H9 (cell line): ENCODE measurements around the gene SRCAP. TPM values are rescaled to one million over a fixed set of nuclear protein-coding genes. Genes with fewer than 3 reads are reported as not detected.

ENCODE experiments used
- DNase-seq: peaks from one replicate; pipeline ENCODE4 v3.0.0-alpha.2; 2017
- H2AFZ ChIP-seq: one replicate; pipeline ENCODE4 v1.6.1; 2013; ENCODE audit warnings: mild to moderate bottlenecking, low read length, control low read depth, moderate library complexity
- H2AK5ac ChIP-seq: 2 replicates; pipeline ENCODE4 v1.6.1; 2013; ENCODE audit warnings: low read length, control low read depth, mixed read lengths; ENCODE audit not compliant: insufficient read length
- H2BK120ac ChIP-seq: one replicate; pipeline ENCODE4 v1.6.1; 2013; ENCODE audit warnings: low read depth, mild to moderate bottlenecking, low read length, control low read depth, inconsistent platforms; ENCODE audit not compliant: poor library complexity, severe bottlenecking
- H2BK12ac ChIP-seq: 2 replicates; pipeline ENCODE4 v1.6.1; 2013; ENCODE audit warnings: low read length, control low read depth, mixed read lengths, low read depth; ENCODE audit not compliant: insufficient read length
- H2BK15ac ChIP-seq: 2 replicates; pipeline ENCODE4 v1.6.1; 2013; ENCODE audit warnings: low read depth, low read length, control low read depth
- H2BK20ac ChIP-seq: one replicate; pipeline ENCODE4 v1.6.1; 2013; ENCODE audit warnings: low read depth, mild to moderate bottlenecking, low read length, control low read depth, inconsistent platforms; ENCODE audit not compliant: poor library complexity, severe bottlenecking
- H2BK5ac ChIP-seq: 2 replicates; pipeline ENCODE4 v1.6.1; 2013; ENCODE audit warnings: low read length, control low read depth, mixed read lengths; ENCODE audit not compliant: insufficient read length
- H3K14ac ChIP-seq: 2 replicates; pipeline ENCODE4 v1.6.1; 2013; ENCODE audit warnings: low read length, control low read depth; ENCODE audit not compliant: insufficient read depth
- H3K18ac ChIP-seq: 2 replicates; pipeline ENCODE4 v1.6.1; 2013; ENCODE audit warnings: low read depth, mild to moderate bottlenecking, mixed read lengths, low read length, control low read depth; ENCODE audit not compliant: insufficient read length
- H3K23ac ChIP-seq: 2 replicates; pipeline ENCODE4 v1.6.1; 2013; ENCODE audit warnings: low read length, control low read depth, mixed read lengths, low read depth; ENCODE audit not compliant: insufficient read length
- H3K23me2 ChIP-seq: 2 replicates; pipeline ENCODE4 v1.6.1; 2013; ENCODE audit warnings: low read depth, mild to moderate bottlenecking, mixed read lengths, low read length, control low read depth; ENCODE audit not compliant: insufficient read length, poor library complexity, severe bottlenecking
- H3K27ac ChIP-seq: 2 replicates; pipeline ENCODE4 v1.5.1; 2013; ENCODE audit warnings: low read length, control low read depth, mixed read lengths, low read depth; ENCODE audit not compliant: insufficient read length
- H3K27me3 ChIP-seq: 2 replicates; pipeline ENCODE4 v1.6.1; 2013; ENCODE audit warnings: low read length, control low read depth, inconsistent platforms; ENCODE audit not compliant: insufficient read depth
- H3K4ac ChIP-seq: 2 replicates; pipeline ENCODE4 v1.6.1; 2013; ENCODE audit warnings: low read depth, mild to moderate bottlenecking, control low read depth, inconsistent platforms, low read length, moderate library complexity
- H3K4me1 ChIP-seq: 2 replicates; pipeline ENCODE4 v1.6.1; 2013; ENCODE audit warnings: low read length, control low read depth, inconsistent platforms; ENCODE audit not compliant: insufficient read depth
- H3K4me2 ChIP-seq: 2 replicates; pipeline ENCODE4 v1.6.1; 2013; ENCODE audit warnings: low read length, control low read depth, mixed read lengths; ENCODE audit not compliant: insufficient read length, insufficient read depth
- H3K56ac ChIP-seq: 2 replicates; pipeline ENCODE4 v1.6.1; 2013; ENCODE audit warnings: low read depth, mild to moderate bottlenecking, mixed read lengths, low read length, control low read depth; ENCODE audit not compliant: insufficient read length
- H3K79me1 ChIP-seq: 2 replicates; pipeline ENCODE4 v1.6.1; 2013; ENCODE audit warnings: low read depth, mild to moderate bottlenecking, moderate library complexity, low read length, control low read depth, inconsistent platforms; ENCODE audit not compliant: insufficient read depth, poor library complexity, severe bottlenecking
- H3K79me2 ChIP-seq: 2 replicates; pipeline ENCODE4 v1.6.1; 2013; ENCODE audit warnings: low read length, control low read depth, inconsistent platforms; ENCODE audit not compliant: insufficient read depth
- H3K9ac ChIP-seq: 2 replicates; pipeline ENCODE4 v1.6.1; 2013; ENCODE audit warnings: low read length, control low read depth, mixed read lengths; ENCODE audit not compliant: insufficient read length; ENCODE audit errors: extremely low read depth
- H3K9me3 ChIP-seq: one replicate; pipeline ENCODE4 v1.6.1; 2013; ENCODE audit warnings: low read depth, low read length, inconsistent platforms; ENCODE audit not compliant: control insufficient read depth
- H3T11ph ChIP-seq: one replicate; pipeline ENCODE4 v1.6.1; 2013; ENCODE audit warnings: mild to moderate bottlenecking, low read length, control low read depth, inconsistent platforms
- H4K20me1 ChIP-seq: one replicate; pipeline ENCODE4 v1.6.1; 2013; ENCODE audit not compliant: control insufficient read depth, insufficient read length, insufficient read depth
- H4K5ac ChIP-seq: 2 replicates; pipeline ENCODE4 v1.6.1; 2013; ENCODE audit warnings: low read depth, mild to moderate bottlenecking, mixed read lengths, low read length, control low read depth; ENCODE audit not compliant: insufficient read length
- H4K8ac ChIP-seq: replicated peaks from 2 replicates; pipeline ENCODE4 v1.6.1; 2013; ENCODE audit warnings: low read length, control low read depth, mixed read lengths, low read depth; ENCODE audit not compliant: insufficient read length
- H4K91ac ChIP-seq: 2 replicates; pipeline ENCODE4 v1.6.1; 2013; ENCODE audit warnings: low read depth, mild to moderate bottlenecking, moderate library complexity, mixed read lengths, low read length, control low read depth; ENCODE audit not compliant: insufficient read length
- H3K27ac Mint-ChIP-seq, 3 experiments: 2 replicates in 2 of 3; 3 replicates in 1 of 3; pipeline ENCODE4 v1.8.0; 2020 to 2021; ENCODE audit warnings: mixed read lengths in 3 of 3, mild to moderate bottlenecking in 1 of 3, moderate library complexity in 1 of 3
- H3K27me3 Mint-ChIP-seq: 2 replicates; pipeline ENCODE4 v1.8.0; 2021; ENCODE audit warnings: low read depth, mild to moderate bottlenecking, moderate library complexity, mixed read lengths
- H3K36me3 Mint-ChIP-seq, 3 experiments: 2 replicates in 2 of 3; 3 replicates in 1 of 3; pipeline ENCODE4 v1.8.0; 2020 to 2021; ENCODE audit warnings: low read depth in 3 of 3, mixed read lengths in 3 of 3; ENCODE audit not compliant: insufficient read depth in 1 of 3
- H3K4me1 Mint-ChIP-seq, 2 experiments: 2 replicates each; pipeline ENCODE4 v1.8.0; 2020; ENCODE audit warnings: mixed read lengths in 2 of 2
- H3K4me3 Mint-ChIP-seq, 2 experiments: 2 replicates in 1 of 2; 3 replicates in 1 of 2; pipeline ENCODE4 v1.8.0; 2020 to 2021; ENCODE audit warnings: mild to moderate bottlenecking in 2 of 2, mixed read lengths in 2 of 2, moderate library complexity in 1 of 2
- H3K9me3 Mint-ChIP-seq, 2 experiments: 2 replicates in 1 of 2; 3 replicates in 1 of 2; pipeline ENCODE4 v1.8.0; 2020; ENCODE audit warnings: mild to moderate bottlenecking in 2 of 2, mixed read lengths in 2 of 2, moderate library complexity in 1 of 2
- WGBS: extraction: QIAGEN DNeasy Blood & Tissue Kit; methylation state at CpG from one replicate; pipeline ENCODE4 v1.1.7; 2013; ENCODE audit warnings: missing lambda C conversion rate, low lambda C conversion rate, mixed read lengths; ENCODE audit not compliant: insufficient read length; ENCODE audit errors: extremely low coverage; 5-methylcytosine and 5-hydroxymethylcytosine counted together
- total RNA-seq: library from RNA; stranded (reverse); gene quantifications from 2 replicates; pipeline ENCODE4 v1.2.1, GENCODE V29; 2021
- TF ChIP-seq, protein P1 (sequence below): fragments of 200-600 bp; sonication (generic); conservative IDR thresholded peaks from 3 replicates; pipeline ENCODE4 v1.8.0; 2021; ENCODE audit warnings: antibody characterized with exemption, mild to moderate bottlenecking

Gene SRCAP
- total RNA-seq, 1 experiment from 2014 or later: 63.1 TPM

DNA sequence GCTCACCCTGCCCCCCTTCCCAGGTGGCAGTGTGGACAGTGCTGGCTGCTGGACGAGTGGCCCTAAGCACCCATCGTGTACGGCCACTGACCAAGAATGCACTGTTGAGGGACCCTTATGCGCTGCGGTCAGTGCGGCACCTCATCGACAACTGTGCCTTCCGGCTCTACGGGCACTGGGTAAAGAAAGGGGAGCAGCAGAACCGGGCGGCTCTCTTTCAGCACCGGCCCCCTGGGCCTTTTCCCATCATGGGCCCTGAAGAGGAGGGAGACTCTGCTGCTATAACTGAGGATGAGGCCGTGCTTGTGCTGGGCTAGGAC is 57.8 kb downstream of the SRCAP start:
- no peak for DNase-seq
- Histone ChIP-seq H4K5ac (no peak overlapping the region), H3K27ac (no peak overlapping the region), H2BK5ac (no peak overlapping the region), H2AFZ (no peak overlapping the region), H2BK12ac (no peak overlapping the region), H2AK5ac (no peak overlapping the region), H3K4me2 (no peak overlapping the region), H3K4ac (no peak overlapping the region), H2BK120ac (no peak overlapping the region), H3T11ph (no peak overlapping the region), H4K20me1 (no peaks in the 10 kb centered on the region), H3K79me2 (no peaks in the 10 kb centered on the region), H3K9ac (no peak overlapping the region), H3K14ac (no peak overlapping the region), H3K23ac (no peak overlapping the region), H2BK15ac (no peak overlapping the region), H4K8ac (no peak overlapping the region), H3K23me2 (peaks cover 11% of the 10 kb centered on the region), H2BK20ac (no peak overlapping the region), H3K79me1 (no peaks in the 10 kb centered on the region), H3K18ac (no peak overlapping the region), H4K91ac (no peak overlapping the region), H3K56ac (no peak overlapping the region), H3K27me3 (no peaks in the 10 kb centered on the region), H3K4me1 (no peaks in the 10 kb centered on the region), H3K9me3 (no peaks in the 10 kb centered on the region)
- WGBS: no CpG with 5 or more reads among the region's 13 CpGs
- Mint-ChIP-seq H3K9me3 (no peaks in the 10 kb centered on the region), H3K36me3 (peaks cover 2 to 54% (median 32%) of the 10 kb centered on the region in 3 experiments; a peak in 6 of 7 replicates), H3K27me3 (no peaks in the 10 kb centered on the region), H3K4me1 (peaks cover 7 to 9% of the 10 kb centered on the region in 2 experiments), H3K4me3 (no peak overlapping the region), H3K27ac (no peak overlapping the region)
- TF ChIP-seq, protein P1, sequence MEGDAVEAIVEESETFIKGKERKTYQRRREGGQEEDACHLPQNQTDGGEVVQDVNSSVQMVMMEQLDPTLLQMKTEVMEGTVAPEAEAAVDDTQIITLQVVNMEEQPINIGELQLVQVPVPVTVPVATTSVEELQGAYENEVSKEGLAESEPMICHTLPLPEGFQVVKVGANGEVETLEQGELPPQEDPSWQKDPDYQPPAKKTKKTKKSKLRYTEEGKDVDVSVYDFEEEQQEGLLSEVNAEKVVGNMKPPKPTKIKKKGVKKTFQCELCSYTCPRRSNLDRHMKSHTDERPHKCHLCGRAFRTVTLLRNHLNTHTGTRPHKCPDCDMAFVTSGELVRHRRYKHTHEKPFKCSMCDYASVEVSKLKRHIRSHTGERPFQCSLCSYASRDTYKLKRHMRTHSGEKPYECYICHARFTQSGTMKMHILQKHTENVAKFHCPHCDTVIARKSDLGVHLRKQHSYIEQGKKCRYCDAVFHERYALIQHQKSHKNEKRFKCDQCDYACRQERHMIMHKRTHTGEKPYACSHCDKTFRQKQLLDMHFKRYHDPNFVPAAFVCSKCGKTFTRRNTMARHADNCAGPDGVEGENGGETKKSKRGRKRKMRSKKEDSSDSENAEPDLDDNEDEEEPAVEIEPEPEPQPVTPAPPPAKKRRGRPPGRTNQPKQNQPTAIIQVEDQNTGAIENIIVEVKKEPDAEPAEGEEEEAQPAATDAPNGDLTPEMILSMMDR: no peak
